ENCODE data around the gene FOXD3.
A peak's percentile ranks its signal among the peaks of the same experiment; 100 is the strongest.

The FOXD3 gene

DNA sequence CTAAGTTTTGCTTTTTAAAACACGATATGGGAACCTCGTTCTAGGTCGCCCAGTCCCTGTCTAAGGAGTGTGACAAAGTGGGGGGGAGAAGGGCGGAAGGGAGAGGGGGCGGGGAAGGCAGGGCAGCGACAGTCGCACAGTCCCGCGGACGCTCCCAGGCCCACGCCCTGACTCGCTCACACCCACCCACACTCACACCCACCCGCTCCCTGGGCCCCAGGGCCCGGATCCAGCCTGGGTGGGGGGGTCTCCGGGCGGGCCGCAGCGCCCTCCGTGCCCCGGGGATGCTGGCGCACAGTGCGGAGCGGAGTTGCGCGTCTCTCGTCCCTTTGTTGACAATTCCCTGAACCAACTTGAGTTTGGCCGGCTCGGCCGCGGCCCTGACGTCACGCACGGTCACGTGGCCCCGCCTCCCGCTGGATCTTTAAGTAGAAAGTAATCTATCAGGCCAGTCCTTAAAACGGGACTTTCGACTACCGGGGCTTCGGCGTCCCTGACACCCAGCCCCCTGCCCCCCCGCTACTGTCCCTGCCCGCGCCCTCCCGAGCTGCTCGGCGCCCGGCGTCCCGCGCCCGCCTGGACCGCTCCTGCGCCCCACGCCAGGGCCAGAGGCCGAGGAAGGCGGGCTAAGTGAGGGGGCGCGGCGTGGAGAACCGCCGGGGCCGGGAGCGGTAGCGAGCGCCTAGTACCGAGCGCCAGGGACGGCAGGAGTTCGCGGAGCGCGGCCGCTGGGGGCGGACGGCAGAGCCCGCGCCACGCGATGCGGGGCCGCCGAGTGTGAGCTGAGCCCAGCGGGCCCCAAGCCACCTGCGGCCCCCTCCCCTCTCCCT lies at the start of gene FOXD3:
FOXD3 (plus strand) TSS at position 454 of the 830 bp plus-strand sequence. CDS start 492 bp downstream, outside the sequence.
- H3K27ac ChIP-seq (ENCODE audit: low read depth, low read length), result peak within 1 kb of the TSS; percentile 87
- no peaks in the 10 kb centered on the region for H3K9me3 ChIP-seq (ENCODE audit: control insufficient read depth, insufficient read depth, low read depth, low read length)
- H3K4me1 ChIP-seq (ENCODE audit: control insufficient read depth, insufficient read depth, low read length), result peaks cover 27% of the 10 kb centered on the region
- no peaks in the 10 kb centered on the region for H3K36me3 ChIP-seq (ENCODE audit: control insufficient read depth, insufficient read depth, low read length)
- peak within 1 kb of the TSS; percentile 94 for H3K9ac ChIP-seq (ENCODE audit: low read length)
- H3K4me3 ChIP-seq (ENCODE audit: low read depth, low read length), result peak within 1 kb of the TSS; percentile 92
- H3K27me3 ChIP-seq (ENCODE audit: control insufficient read depth, insufficient read depth, low read length), result peaks cover 100% of the 10 kb centered on the region

- H3K4me3 ChIP-seq (ENCODE audit: low read depth, low read length), result no peak overlapping the region
- H3K9ac ChIP-seq (ENCODE audit: low read length), result no peak overlapping the region
- no peaks in the 10 kb centered on the region for H3K27me3 ChIP-seq (ENCODE audit: control insufficient read depth, insufficient read depth, low read length)
- H3K9me3 ChIP-seq (ENCODE audit: control insufficient read depth, insufficient read depth, low read depth, low read length), result no peaks in the 10 kb centered on the region
- H3K4me1 ChIP-seq (ENCODE audit: control insufficient read depth, insufficient read depth, low read length), result peaks cover 18% of the 10 kb centered on the region
- no peaks in the 10 kb centered on the region for H3K36me3 ChIP-seq (ENCODE audit: control insufficient read depth, insufficient read depth, low read length)
- H3K27ac ChIP-seq (ENCODE audit: low read depth, low read length), result no peak overlapping the region
Observed at GRCh38 chr1:63272811-63273210, 49.6 kb upstream of the FOXD3 start.

GRCh38 chr1:63274371-63274770 lies 48.0 kb upstream of the FOXD3 start:
- Histone ChIP-seq H3K9ac (ENCODE audit: low read length) (no peak overlapping the region), H3K27ac (ENCODE audit: low read depth, low read length) (no peak overlapping the region), H3K4me3 (ENCODE audit: low read depth, low read length) (no peak overlapping the region), H3K9me3 (ENCODE audit: control insufficient read depth, insufficient read depth, low read depth, low read length) (no peaks in the 10 kb centered on the region), H3K27me3 (ENCODE audit: control insufficient read depth, insufficient read depth, low read length) (no peaks in the 10 kb centered on the region), H3K36me3 (ENCODE audit: control insufficient read depth, insufficient read depth, low read length) (no peaks in the 10 kb centered on the region), H3K4me1 (ENCODE audit: control insufficient read depth, insufficient read depth, low read length) (peaks cover 19% of the 10 kb centered on the region)

DNA sequence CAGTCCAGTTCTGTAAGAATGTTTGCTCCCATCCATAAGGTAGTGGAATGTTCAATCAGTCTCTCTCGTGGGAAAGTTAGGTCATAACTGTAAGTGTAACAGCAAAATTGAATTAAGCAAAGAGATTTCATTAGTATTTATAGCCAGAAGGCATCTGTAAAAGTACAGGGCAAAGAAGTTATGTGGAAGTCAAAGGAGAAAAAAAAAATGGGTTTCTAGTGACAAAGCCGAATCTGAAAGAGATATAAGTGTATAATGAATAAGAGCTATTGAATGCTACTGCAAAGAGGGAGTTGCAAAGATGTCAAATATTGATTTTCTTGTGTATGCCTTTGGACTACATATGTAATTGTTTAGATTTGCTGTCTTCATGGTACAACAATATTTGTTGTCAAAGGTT lies 47.4 kb upstream of the FOXD3 start:
- no peak overlapping the region for H3K27ac ChIP-seq (ENCODE audit: low read depth, low read length)
- no peak overlapping the region for H3K4me3 ChIP-seq (ENCODE audit: low read depth, low read length)
- no peaks in the 10 kb centered on the region for H3K36me3 ChIP-seq (ENCODE audit: control insufficient read depth, insufficient read depth, low read length)
- no peaks in the 10 kb centered on the region for H3K27me3 ChIP-seq (ENCODE audit: control insufficient read depth, insufficient read depth, low read length)
- no peak overlapping the region for H3K9ac ChIP-seq (ENCODE audit: low read length)
- peaks cover 15% of the 10 kb centered on the region for H3K4me1 ChIP-seq (ENCODE audit: control insufficient read depth, insufficient read depth, low read length)
- H3K9me3 ChIP-seq (ENCODE audit: control insufficient read depth, insufficient read depth, low read depth, low read length), result no peaks in the 10 kb centered on the region

GRCh38 chr1:63276624-63277023 lies 45.7 kb upstream of the FOXD3 start:
- Histone ChIP-seq H3K9me3 (ENCODE audit: control insufficient read depth, insufficient read depth, low read depth, low read length) (no peaks in the 10 kb centered on the region), H3K4me3 (ENCODE audit: low read depth, low read length) (no peak overlapping the region), H3K27ac (ENCODE audit: low read depth, low read length) (no peak overlapping the region), H3K9ac (ENCODE audit: low read length) (no peak overlapping the region), H3K27me3 (ENCODE audit: control insufficient read depth, insufficient read depth, low read length) (no peaks in the 10 kb centered on the region), H3K4me1 (ENCODE audit: control insufficient read depth, insufficient read depth, low read length) (peaks cover 15% of the 10 kb centered on the region), H3K36me3 (ENCODE audit: control insufficient read depth, insufficient read depth, low read length) (no peaks in the 10 kb centered on the region)

DNA sequence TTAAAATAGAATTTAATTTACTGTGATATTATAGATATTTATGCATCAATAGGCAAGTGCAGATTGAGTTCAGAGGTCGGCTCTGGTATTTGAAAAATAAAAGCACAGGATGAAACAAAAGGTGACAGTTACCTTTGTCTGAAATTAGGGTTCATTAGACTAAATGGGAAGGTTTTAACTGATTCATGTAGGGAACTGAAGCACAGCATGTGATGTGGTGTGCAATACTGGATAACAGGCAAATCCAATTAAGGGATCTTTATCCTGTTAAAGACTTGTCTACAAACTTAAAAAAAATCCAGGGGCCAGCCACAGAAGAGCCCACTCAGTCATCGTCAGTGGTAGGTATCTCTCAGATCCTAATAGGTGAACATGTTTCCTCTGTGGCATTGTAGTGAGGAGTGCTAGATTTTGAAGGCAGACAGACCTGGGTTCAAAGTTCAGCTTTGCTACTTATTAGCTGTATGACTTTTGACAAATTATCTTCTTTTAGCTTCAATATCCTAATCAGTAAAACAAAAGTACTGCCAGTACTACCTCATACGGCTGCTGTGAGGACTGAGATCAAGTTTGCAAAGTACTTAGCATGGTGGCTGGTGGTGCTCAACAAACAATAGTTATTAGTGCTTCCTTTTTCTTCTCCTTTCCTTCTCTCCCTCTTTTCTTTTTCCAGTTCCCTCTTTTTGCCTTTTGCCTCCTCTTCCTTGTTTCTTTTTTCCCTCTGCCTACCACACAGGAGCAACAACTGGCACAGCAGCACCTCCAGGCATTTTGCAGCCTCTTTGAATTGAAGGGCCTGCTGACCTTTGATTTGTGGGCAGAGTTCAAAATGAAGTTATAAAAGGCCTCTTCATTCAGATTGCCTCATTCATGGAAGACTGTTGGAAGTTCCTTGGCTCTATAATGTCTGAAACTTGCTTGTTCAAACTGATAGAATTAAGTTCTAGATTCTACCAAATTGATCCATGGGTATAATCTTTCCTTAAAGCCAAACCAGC lies 44.9 kb upstream of the FOXD3 start:
- Histone ChIP-seq H3K27me3 (ENCODE audit: control insufficient read depth, insufficient read depth, low read length) (no peaks in the 10 kb centered on the region), H3K36me3 (ENCODE audit: control insufficient read depth, insufficient read depth, low read length) (no peaks in the 10 kb centered on the region), H3K9me3 (ENCODE audit: control insufficient read depth, insufficient read depth, low read depth, low read length) (no peaks in the 10 kb centered on the region), H3K4me3 (ENCODE audit: low read depth, low read length) (no peak overlapping the region), H3K27ac (ENCODE audit: low read depth, low read length) (no peak overlapping the region), H3K4me1 (ENCODE audit: control insufficient read depth, insufficient read depth, low read length) (peaks cover 15% of the 10 kb centered on the region), H3K9ac (ENCODE audit: low read length) (no peak overlapping the region)

GRCh38 chr1:63281753-63282152 lies 40.6 kb upstream of the FOXD3 start:
- H3K9me3 ChIP-seq (ENCODE audit: control insufficient read depth, insufficient read depth, low read depth, low read length), result no peaks in the 10 kb centered on the region
- no peak overlapping the region for H3K4me3 ChIP-seq (ENCODE audit: low read depth, low read length)
- H3K27me3 ChIP-seq (ENCODE audit: control insufficient read depth, insufficient read depth, low read length), result no peaks in the 10 kb centered on the region
- H3K4me1 ChIP-seq (ENCODE audit: control insufficient read depth, insufficient read depth, low read length), result peaks cover 10% of the 10 kb centered on the region
- H3K27ac ChIP-seq (ENCODE audit: low read depth, low read length), result no peak overlapping the region
- H3K9ac ChIP-seq (ENCODE audit: low read length), result no peak overlapping the region
- no peaks in the 10 kb centered on the region for H3K36me3 ChIP-seq (ENCODE audit: control insufficient read depth, insufficient read depth, low read length)

- H3K36me3 ChIP-seq (ENCODE audit: control insufficient read depth, insufficient read depth, low read length), result no peaks in the 10 kb centered on the region
- H3K9ac ChIP-seq (ENCODE audit: low read length), result no peak overlapping the region
- H3K4me3 ChIP-seq (ENCODE audit: low read depth, low read length), result no peak overlapping the region
- no peaks in the 10 kb centered on the region for H3K27me3 ChIP-seq (ENCODE audit: control insufficient read depth, insufficient read depth, low read length)
- H3K4me1 ChIP-seq (ENCODE audit: control insufficient read depth, insufficient read depth, low read length), result peaks cover 2% of the 10 kb centered on the region; the same call in 1 of the 2 replicates
- no peak overlapping the region for H3K27ac ChIP-seq (ENCODE audit: low read depth, low read length)
- peaks cover 20% of the 10 kb centered on the region for H3K9me3 ChIP-seq (ENCODE audit: control insufficient read depth, insufficient read depth, low read depth, low read length)
Observed at GRCh38 chr1:63289135-63289534, 33.2 kb upstream of the FOXD3 start.

DNA sequence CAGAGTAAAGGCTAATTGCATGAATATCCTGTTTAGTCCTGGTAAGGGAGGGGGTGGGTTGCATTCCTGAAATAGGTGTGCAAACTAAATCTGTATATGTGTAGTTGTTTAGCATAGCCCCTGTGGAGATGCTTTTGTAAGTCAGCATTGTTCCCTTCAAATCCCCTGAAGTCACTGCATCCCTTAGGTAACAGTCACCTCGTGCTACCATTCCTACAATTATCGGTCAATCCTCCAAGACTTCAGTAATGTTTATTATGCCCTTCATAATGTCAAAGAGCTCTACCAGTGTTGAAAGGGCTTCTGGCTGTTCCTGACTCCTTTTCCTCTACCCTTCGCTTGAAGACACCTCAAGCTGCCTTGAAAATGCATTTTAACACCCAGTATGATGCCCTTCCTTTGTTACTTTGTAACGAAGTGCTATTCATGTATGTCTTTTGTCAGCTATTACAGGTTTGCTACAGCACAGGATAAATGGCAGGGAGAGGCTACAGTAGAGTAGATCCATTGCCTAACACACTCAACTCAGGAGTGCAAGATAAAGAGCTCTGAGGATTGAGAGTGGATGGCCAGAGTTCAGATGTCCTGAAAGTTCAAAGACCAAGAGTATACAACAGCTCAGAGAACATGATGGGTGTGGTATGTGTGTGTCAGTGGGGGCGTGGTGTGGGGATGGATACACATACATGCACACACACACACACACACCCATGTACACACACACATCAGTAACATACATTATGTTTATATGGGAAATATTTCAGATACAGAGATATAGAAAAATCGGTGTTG lies 27.4 kb upstream of the FOXD3 start:
- Histone ChIP-seq H3K4me1 (ENCODE audit: control insufficient read depth, insufficient read depth, low read length) (peaks cover 33% of the 10 kb centered on the region), H3K27ac (ENCODE audit: low read depth, low read length) (peak overlapping the region; percentile 92), H3K4me3 (ENCODE audit: low read depth, low read length) (peak overlapping the region; percentile 29), H3K9me3 (ENCODE audit: control insufficient read depth, insufficient read depth, low read depth, low read length) (peaks cover 6% of the 10 kb centered on the region; the same call in 1 of the 2 replicates), H3K9ac (ENCODE audit: low read length) (peak overlapping the region; percentile 78), H3K36me3 (ENCODE audit: control insufficient read depth, insufficient read depth, low read length) (no peaks in the 10 kb centered on the region), H3K27me3 (ENCODE audit: control insufficient read depth, insufficient read depth, low read length) (no peaks in the 10 kb centered on the region)

- Histone ChIP-seq H3K4me3 (ENCODE audit: low read depth, low read length) (no peak overlapping the region), H3K4me1 (ENCODE audit: control insufficient read depth, insufficient read depth, low read length) (peaks cover 26% of the 10 kb centered on the region), H3K9me3 (ENCODE audit: control insufficient read depth, insufficient read depth, low read depth, low read length) (peaks cover 7% of the 10 kb centered on the region; the same call in 1 of the 2 replicates), H3K27ac (ENCODE audit: low read depth, low read length) (peak overlapping the region; percentile 84), H3K36me3 (ENCODE audit: control insufficient read depth, insufficient read depth, low read length) (no peaks in the 10 kb centered on the region), H3K27me3 (ENCODE audit: control insufficient read depth, insufficient read depth, low read length) (no peaks in the 10 kb centered on the region), H3K9ac (ENCODE audit: low read length) (peak overlapping the region; percentile 0)
Observed at GRCh38 chr1:63304410-63304809, 18.0 kb upstream of the FOXD3 start.
